Trophoblast cell (in vitro differentiated cells and primary cell): ENCODE measurements around the gene ARID3B. TPM values are rescaled to one million over a fixed set of nuclear protein-coding genes. Genes with fewer than 3 reads are reported as not detected.

ENCODE experiments used
- DNase-seq, 2 donors: peaks; one replicate each; pipeline ENCODE4 v3.0.0-alpha.2; 2016
- H2AFZ ChIP-seq: 2 replicates; pipeline ENCODE4 v1.6.1; 2013; ENCODE audit warnings: low read length, moderate library complexity, mild to moderate bottlenecking; ENCODE audit not compliant: insufficient read depth, poor library complexity
- H2AK5ac ChIP-seq: 2 replicates; pipeline ENCODE4 v1.6.1; 2013; ENCODE audit warnings: mild to moderate bottlenecking, low read length
- H2BK120ac ChIP-seq: 2 replicates; pipeline ENCODE4 v1.6.1; 2013; ENCODE audit warnings: low read length, mild to moderate bottlenecking, moderate library complexity; ENCODE audit not compliant: insufficient read depth, poor library complexity
- H2BK12ac ChIP-seq: 2 replicates; pipeline ENCODE4 v1.6.1; 2013; ENCODE audit warnings: mild to moderate bottlenecking, low read length, moderate library complexity
- H2BK5ac ChIP-seq: 2 replicates; pipeline ENCODE4 v1.6.1; 2013; ENCODE audit warnings: low read length, low read depth, moderate library complexity, mild to moderate bottlenecking; ENCODE audit not compliant: poor library complexity
- H3K14ac ChIP-seq: 2 replicates; pipeline ENCODE4 v1.6.1; 2013; ENCODE audit warnings: mild to moderate bottlenecking, low read length
- H3K18ac ChIP-seq: 2 replicates; pipeline ENCODE4 v1.6.1; 2013; ENCODE audit warnings: mild to moderate bottlenecking, low read length
- H3K23ac ChIP-seq: 2 replicates; pipeline ENCODE4 v1.6.1; 2013; ENCODE audit warnings: low read length
- H3K27ac ChIP-seq: 2 replicates; pipeline ENCODE4 v1.5.1; 2013; ENCODE audit warnings: low read depth, mild to moderate bottlenecking, inconsistent platforms, low read length, moderate library complexity
- H3K27me3 ChIP-seq: 2 replicates; pipeline ENCODE4 v1.6.1; 2013; ENCODE audit warnings: inconsistent platforms, mild to moderate bottlenecking, low read length, moderate library complexity; ENCODE audit not compliant: insufficient read depth
- H3K36me3 ChIP-seq, 2 experiments: 1 replicate in 1 of 2; 2 replicates in 1 of 2; pipeline ENCODE4 v1.6.1; 2013; ENCODE audit warnings: low read length in 2 of 2, mild to moderate bottlenecking in 2 of 2, moderate library complexity in 1 of 2; ENCODE audit not compliant: insufficient read depth in 2 of 2, control insufficient read depth in 1 of 2
- H3K4ac ChIP-seq: 2 replicates; pipeline ENCODE4 v1.6.1; 2013; ENCODE audit warnings: low read depth, mild to moderate bottlenecking, low read length, moderate library complexity
- H3K4me1 ChIP-seq, 2 experiments: 1 replicate in 1 of 2; 2 replicates in 1 of 2; pipeline ENCODE4 v1.6.1; 2013; ENCODE audit warnings: low read length in 2 of 2, mild to moderate bottlenecking in 2 of 2, moderate library complexity in 1 of 2; ENCODE audit not compliant: insufficient read depth in 2 of 2, control insufficient read depth in 1 of 2
- H3K4me2 ChIP-seq: 2 replicates; pipeline ENCODE4 v1.6.1; 2013; ENCODE audit warnings: inconsistent platforms, mild to moderate bottlenecking, low read length, moderate library complexity
- H3K4me3 ChIP-seq: 2 replicates; pipeline ENCODE4 v1.5.1; 2013; ENCODE audit warnings: mild to moderate bottlenecking, low read depth, low read length, inconsistent platforms
- H3K79me1 ChIP-seq: one replicate; pipeline ENCODE4 v1.6.1; 2013; ENCODE audit warnings: low read length
- H3K79me2 ChIP-seq: 2 replicates; pipeline ENCODE4 v1.6.1; 2013; ENCODE audit warnings: low read length, mild to moderate bottlenecking; ENCODE audit not compliant: control insufficient read depth, insufficient read depth, poor library complexity
- H3K9ac ChIP-seq: 2 replicates; pipeline ENCODE4 v1.6.1; 2013; ENCODE audit warnings: mild to moderate bottlenecking, low read length
- H3K9me3 ChIP-seq: 2 replicates; pipeline ENCODE4 v1.6.1; 2013; ENCODE audit warnings: low read depth, mild to moderate bottlenecking, control low read depth, inconsistent platforms, low read length; ENCODE audit not compliant: insufficient read depth
- H4K12ac ChIP-seq: 2 replicates; pipeline ENCODE4 v1.6.1; 2013; ENCODE audit warnings: low read depth, mild to moderate bottlenecking, low read length, moderate library complexity
- H4K8ac ChIP-seq: 2 replicates; pipeline ENCODE4 v1.6.1; 2013; ENCODE audit warnings: low read depth, mild to moderate bottlenecking, low read length, moderate library complexity
- H4K91ac ChIP-seq: one replicate; pipeline ENCODE4 v1.6.1; 2013; ENCODE audit warnings: low read depth, mild to moderate bottlenecking, low read length, moderate library complexity
- WGBS: extraction: QIAGEN DNeasy Blood & Tissue Kit; methylation state at CpG from one replicate; pipeline ENCODE4 v1.1.7; 2013; ENCODE audit warnings: missing lambda C conversion rate; ENCODE audit not compliant: insufficient read length, insufficient coverage; ENCODE audit errors: extremely low coverage; 5-methylcytosine and 5-hydroxymethylcytosine counted together
- polyA plus RNA-seq: library from polyadenylated mRNA; stranded (reverse); fragments of 200-250 nt; gene quantifications from 2 replicates; pipeline ENCODE4 v1.2.3, GENCODE V29; 2013

The ARID3B gene
- polyA plus RNA-seq: 92.5 and 95.1 TPM in 2 replicates

GRCh38 chr15:74540761-74541493, at the start of gene ARID3B:
Gene ARID3B (plus strand): TSS chr15:74541220. CDS start chr15:74543937, 2,717 bp downstream.
- Histone ChIP-seq H2BK12ac (peak within 1 kb of the TSS; percentile 28), H3K4me1 (peaks cover 4 to 11% of the 10 kb centered on the region in 2 experiments), H2BK120ac (peak within 1 kb of the TSS; percentile 94), H3K4me2 (peak within 1 kb of the TSS; percentile 82), H2AK5ac (peak within 1 kb of the TSS; percentile 87), H2AFZ (peak within 1 kb of the TSS; percentile 94), H3K79me1 (peaks cover 10% of the 10 kb centered on the region), H4K8ac (peak within 1 kb of the TSS; percentile 94), H3K79me2 (peaks cover 16% of the 10 kb centered on the region), H3K14ac (peak within 1 kb of the TSS; percentile 95), H3K27me3 (no peaks in the 10 kb centered on the region), H4K91ac (peak within 1 kb of the TSS; percentile 92), H4K12ac (peak within 1 kb of the TSS; percentile 87), H3K27ac (peak within 1 kb of the TSS; percentile 87), H3K4me3 (peak within 1 kb of the TSS; percentile 93), H3K36me3 (peaks cover 9 to 12% of the 10 kb centered on the region in 2 experiments), H3K9me3 (no peaks in the 10 kb centered on the region), H3K4ac (peak within 1 kb of the TSS; percentile 99), H2BK5ac (peak within 1 kb of the TSS; percentile 93), H3K18ac (peak within 1 kb of the TSS; percentile 95), H3K23ac (no peak within 1 kb of the TSS), H3K9ac (peak within 1 kb of the TSS; percentile 94)
- DNase-seq: peak; percentile 97
- no CpG with 5 or more reads among the region's 73 CpGs for WGBS

- H3K9me3 ChIP-seq: no peaks in the 10 kb centered on the region
- H3K36me3 ChIP-seq: peaks cover 0 to 2% of the 10 kb centered on the region in 2 experiments
- H3K14ac ChIP-seq: no peak overlapping the region
- no peak overlapping the region for H2BK120ac ChIP-seq
- no CpG with 5 or more reads among the region's 3 CpGs for WGBS
- no peak overlapping the region for H3K4ac ChIP-seq
- no peak for DNase-seq
- no peaks in the 10 kb centered on the region for H3K4me1 ChIP-seq
- H2AFZ ChIP-seq: no peak overlapping the region
- H3K23ac ChIP-seq: no peak overlapping the region
- no peak overlapping the region for H3K4me2 ChIP-seq
- H3K18ac ChIP-seq: no peak overlapping the region
- H4K12ac ChIP-seq: no peak overlapping the region
- no peaks in the 10 kb centered on the region for H3K79me1 ChIP-seq
- H3K4me3 ChIP-seq: no peak overlapping the region
- H3K79me2 ChIP-seq: no peaks in the 10 kb centered on the region
- no peaks in the 10 kb centered on the region for H3K27me3 ChIP-seq
- H3K9ac ChIP-seq: no peak overlapping the region
- H4K91ac ChIP-seq: no peak overlapping the region
- H2AK5ac ChIP-seq: no peak overlapping the region
- H3K27ac ChIP-seq: no peak overlapping the region
- no peak overlapping the region for H2BK12ac ChIP-seq
- H4K8ac ChIP-seq: no peak overlapping the region
- no peak overlapping the region for H2BK5ac ChIP-seq
These were observed 44.4 kb upstream of the ARID3B start for GRCh38 chr15:74496648-74497047.

- no peak overlapping the region for H2BK12ac ChIP-seq
- WGBS: no CpG with 5 or more reads among the region's 2 CpGs
These were observed 43.4 kb upstream of the ARID3B start for GRCh38 chr15:74497584-74497983.

GRCh38 chr15:74499366-74499765, 41.7 kb upstream of the ARID3B start:
- Histone ChIP-seq H2BK120ac (no peak overlapping the region), H4K91ac (no peak overlapping the region), H4K8ac (no peak overlapping the region), H3K4me1 (no peaks in the 10 kb centered on the region), H3K27ac (no peak overlapping the region), H3K27me3 (no peaks in the 10 kb centered on the region), H2BK12ac (no peak overlapping the region), H3K9me3 (no peaks in the 10 kb centered on the region), H3K18ac (no peak overlapping the region), H3K4me2 (no peak overlapping the region), H2AK5ac (no peak overlapping the region), H4K12ac (no peak overlapping the region), H3K23ac (no peak overlapping the region), H3K4ac (no peak overlapping the region), H3K14ac (no peak overlapping the region), H2BK5ac (no peak overlapping the region), H3K79me2 (no peaks in the 10 kb centered on the region), H3K79me1 (no peaks in the 10 kb centered on the region), H3K36me3 (no peaks in the 10 kb centered on the region), H3K9ac (no peak overlapping the region), H3K4me3 (no peak overlapping the region), H2AFZ (no peak overlapping the region)
- no CpG with 5 or more reads among the region's 2 CpGs for WGBS
- no peak for DNase-seq

More at GRCh38 chr15:74497584-74497983, 43.4 kb upstream of the ARID3B start:
- H2AFZ ChIP-seq: no peak overlapping the region
- H3K9ac ChIP-seq: no peak overlapping the region
- H3K4me1 ChIP-seq: no peaks in the 10 kb centered on the region
- no peak overlapping the region for H2AK5ac ChIP-seq
- H3K4ac ChIP-seq: no peak overlapping the region
- H3K14ac ChIP-seq: no peak overlapping the region
- no peak overlapping the region for H3K4me3 ChIP-seq
- no peak overlapping the region for H4K12ac ChIP-seq
- no peaks in the 10 kb centered on the region for H3K36me3 ChIP-seq
- no peak overlapping the region for H3K18ac ChIP-seq
- H3K9me3 ChIP-seq: no peaks in the 10 kb centered on the region
- no peak overlapping the region for H4K8ac ChIP-seq
- H4K91ac ChIP-seq: no peak overlapping the region
- no peaks in the 10 kb centered on the region for H3K79me2 ChIP-seq
- no peaks in the 10 kb centered on the region for H3K79me1 ChIP-seq
- H3K4me2 ChIP-seq: no peak overlapping the region
- no peak overlapping the region for H2BK120ac ChIP-seq
- no peak overlapping the region for H2BK5ac ChIP-seq
- H3K27me3 ChIP-seq: no peaks in the 10 kb centered on the region
- no peak overlapping the region for H3K27ac ChIP-seq
- H3K23ac ChIP-seq: no peak overlapping the region
- peak; percentile 86 to 98 for DNase-seq
